ENCODE data around the gene CPA1.

CPA1 gene

GRCh38 chr7:130356121-130356875 lies 24.0 kb upstream of the CPA1 start:
- no peak for FAIRE-seq

GRCh38 chr7:130356876-130357611 lies 23.2 kb upstream of the CPA1 start:
- no peak for FAIRE-seq

- no peak for FAIRE-seq
Observed at GRCh38 chr7:130358471-130358870, 21.8 kb upstream of the CPA1 start.

- FAIRE-seq: no peak
Observed at GRCh38 chr7:130359276-130359857, 20.9 kb upstream of the CPA1 start.

GRCh38 chr7:130360518-130360917 lies 19.8 kb upstream of the CPA1 start:
- FAIRE-seq: no peak

GRCh38 chr7:130361681-130362080 lies 18.6 kb upstream of the CPA1 start:
- FAIRE-seq: no peak

- no peak for FAIRE-seq
Observed at GRCh38 chr7:130362251-130362816, 18.0 kb upstream of the CPA1 start.

- no peak for FAIRE-seq
Observed at GRCh38 chr7:130363026-130363847, 17.1 kb upstream of the CPA1 start.

GRCh38 chr7:130364451-130364850 lies 15.8 kb upstream of the CPA1 start:
- no peak for FAIRE-seq

- no peak for FAIRE-seq
Observed at GRCh38 chr7:130365088-130365487, 15.2 kb upstream of the CPA1 start.

GRCh38 chr7:130365511-130366441 lies 14.5 kb upstream of the CPA1 start:
- FAIRE-seq: no peak

GRCh38 chr7:130366564-130366963 lies 13.7 kb upstream of the CPA1 start:
- FAIRE-seq: no peak

- FAIRE-seq: no peak
Observed at GRCh38 chr7:130367088-130367755, 13.1 kb upstream of the CPA1 start.

GRCh38 chr7:130367836-130368746 lies 12.2 kb upstream of the CPA1 start:
- FAIRE-seq: no peak

- FAIRE-seq: no peak
Observed at GRCh38 chr7:130369110-130369711, 11.1 kb upstream of the CPA1 start.

- FAIRE-seq: no peak
Observed at GRCh38 chr7:130369831-130370550, 10.3 kb upstream of the CPA1 start.

- FAIRE-seq: no peak
Observed at GRCh38 chr7:130371046-130371445, 9.2 kb upstream of the CPA1 start.

- FAIRE-seq: no peak
Observed at GRCh38 chr7:130372402-130373165, 7.7 kb upstream of the CPA1 start.
